GM19328 (cell line): Measurements from ENCODE around the gene APOLD1.
"Not testable (repeated sequence)": the region's sequence is repeated elsewhere in the genome, so short reads cannot be mapped to it uniquely, and the experiment has no call there.

Source experiments
- ATAC-seq: cut with Tn5 transposase; IDR thresholded peaks from one replicate; pipeline ENCODE4 v1.9.1; 2021; ENCODE audit warnings: mild to moderate bottlenecking, moderate library complexity; ENCODE audit not compliant: unreplicated experiment

APOLD1 gene

DNA sequence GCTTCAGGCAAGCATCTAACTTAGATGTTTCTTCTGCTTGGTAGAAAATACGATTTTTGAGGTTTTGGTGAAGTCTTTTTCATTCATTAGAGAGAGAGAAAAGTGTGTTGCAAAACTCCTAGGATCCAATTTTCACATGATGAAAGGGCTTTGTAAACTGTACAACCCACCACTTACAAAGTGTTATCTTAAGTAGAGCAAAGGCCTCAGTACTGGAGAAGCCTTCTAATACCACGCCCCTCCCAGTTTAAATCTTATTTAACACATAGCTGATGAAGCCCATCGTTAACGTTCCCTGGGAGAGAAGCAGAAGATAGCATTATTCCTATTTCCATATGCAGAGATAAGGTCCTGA lies 869 bp downstream of the APOLD1 start:
- no peak for ATAC-seq

DNA sequence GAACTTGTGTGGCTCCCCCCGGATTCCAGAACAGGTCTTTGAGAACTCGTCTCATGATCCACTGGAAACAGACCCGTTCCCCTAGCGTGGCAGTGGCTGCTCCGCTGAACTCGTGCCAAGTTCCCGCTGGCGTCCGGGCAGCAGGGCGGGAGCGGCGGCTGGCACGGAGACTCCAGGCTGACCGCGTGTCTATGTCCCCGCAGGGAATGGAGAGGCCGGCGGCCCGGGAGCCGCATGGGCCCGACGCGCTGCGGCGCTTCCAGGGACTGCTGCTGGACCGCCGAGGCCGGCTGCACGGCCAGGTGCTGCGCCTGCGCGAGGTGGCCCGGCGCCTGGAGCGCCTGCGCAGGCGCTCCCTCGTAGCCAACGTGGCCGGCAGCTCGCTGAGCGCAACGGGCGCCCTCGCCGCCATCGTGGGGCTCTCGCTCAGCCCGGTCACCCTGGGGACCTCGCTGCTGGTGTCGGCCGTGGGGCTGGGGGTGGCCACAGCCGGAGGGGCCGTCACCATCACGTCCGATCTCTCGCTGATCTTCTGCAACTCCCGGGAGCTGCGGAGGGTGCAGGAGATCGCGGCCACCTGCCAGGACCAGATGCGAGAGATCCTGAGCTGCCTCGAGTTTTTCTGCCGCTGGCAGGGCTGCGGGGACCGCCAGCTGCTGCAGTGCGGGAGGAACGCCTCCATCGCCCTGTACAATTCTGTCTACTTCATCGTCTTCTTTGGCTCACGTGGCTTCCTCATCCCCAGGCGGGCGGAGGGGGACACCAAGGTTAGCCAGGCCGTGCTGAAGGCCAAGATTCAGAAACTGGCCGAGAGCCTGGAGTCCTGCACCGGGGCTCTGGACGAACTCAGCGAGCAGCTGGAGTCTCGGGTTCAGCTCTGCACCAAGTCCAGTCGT lies 1.5 kb downstream of the APOLD1 start:
- peak; percentile 74 for ATAC-seq

GRCh38 chr12:12788131-12788530 lies 2.7 kb downstream of the APOLD1 start:
- no peak for ATAC-seq

DNA sequence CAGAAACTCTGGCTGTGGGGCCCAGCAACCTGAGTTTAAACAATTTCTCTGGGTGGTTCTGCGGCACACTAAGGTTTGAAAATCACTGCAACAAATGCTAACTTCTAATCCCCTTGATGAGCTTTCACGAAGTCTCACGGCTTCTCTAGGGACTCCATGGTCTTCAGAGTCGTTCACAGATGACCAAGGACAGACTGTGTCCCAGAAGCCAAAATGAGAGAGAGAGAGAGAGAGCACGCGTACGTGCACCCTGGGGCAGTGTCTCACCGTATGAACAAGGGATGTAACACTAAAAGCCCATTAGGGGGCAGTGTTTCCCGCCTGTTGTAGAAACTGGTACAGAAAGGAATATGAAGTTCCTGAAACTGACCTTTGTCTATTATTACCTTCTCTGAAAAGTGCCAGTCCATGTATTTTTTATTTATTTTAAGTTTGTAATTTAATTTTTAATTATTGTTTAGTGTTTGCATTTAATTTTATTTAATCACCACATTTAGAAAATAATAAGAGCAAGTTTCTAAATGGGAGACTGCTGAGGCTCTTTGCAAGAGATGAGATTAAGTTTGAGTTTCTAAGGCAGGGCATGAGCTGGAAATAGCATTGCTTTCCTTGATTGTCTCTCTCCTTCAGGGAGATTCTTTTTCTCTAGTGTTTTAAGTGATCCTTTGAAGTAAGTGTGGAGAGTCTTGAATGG lies 3.4 kb downstream of the APOLD1 start:
- ATAC-seq = peak; percentile 54

DNA sequence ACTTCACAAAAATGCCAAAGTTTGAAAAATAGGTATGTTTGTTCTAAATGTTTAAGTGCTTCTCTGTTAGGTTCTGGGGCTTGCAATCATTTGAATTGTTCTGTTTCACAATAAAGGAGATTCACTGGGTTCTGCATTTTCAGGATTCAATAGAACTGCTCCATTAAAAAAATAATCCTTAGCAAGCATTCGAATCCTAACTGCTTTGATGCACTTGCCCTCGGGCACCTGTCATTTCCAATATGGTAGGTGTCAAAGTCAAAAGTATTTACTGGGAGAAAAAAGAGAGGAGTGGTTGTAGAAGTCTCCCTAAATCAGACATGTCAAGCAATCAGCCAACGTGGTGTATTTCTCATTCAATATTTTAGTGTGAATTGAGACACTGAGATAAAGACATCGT lies 5.5 kb downstream of the APOLD1 start:
- no peak for ATAC-seq

DNA sequence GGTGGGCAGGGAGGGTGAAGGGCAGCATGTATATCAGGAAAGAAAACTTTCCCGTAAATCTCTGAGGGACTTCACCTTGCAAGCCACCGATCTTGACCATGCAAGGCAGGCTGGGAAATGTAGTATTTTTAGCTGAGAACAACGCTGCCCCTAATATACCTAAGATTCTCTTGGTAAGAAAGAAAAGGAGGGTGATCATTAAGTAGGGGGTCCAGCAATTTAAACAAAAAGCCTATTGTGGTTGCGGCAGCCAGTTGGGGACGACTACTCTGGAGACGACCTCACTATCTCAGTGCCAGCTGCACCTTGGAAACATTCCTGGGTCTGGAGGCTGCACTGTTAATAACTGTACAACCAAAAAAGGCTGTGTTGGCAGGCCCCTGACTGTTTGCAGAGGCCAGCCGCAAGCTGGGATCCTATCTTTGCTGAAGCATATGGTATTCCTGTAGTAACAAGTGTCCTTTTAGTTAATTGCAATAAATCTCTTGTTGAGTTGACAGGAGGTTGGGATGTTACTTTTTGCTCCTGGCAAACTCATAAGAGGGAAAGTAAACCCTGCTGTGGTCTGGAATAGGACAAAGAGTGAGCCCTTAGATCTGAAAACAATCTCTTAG lies 6.4 kb downstream of the APOLD1 start:
- no peak for ATAC-seq

GRCh38 chr12:12792421-12792820 lies 7.0 kb downstream of the APOLD1 start:
- ATAC-seq = no peak

DNA sequence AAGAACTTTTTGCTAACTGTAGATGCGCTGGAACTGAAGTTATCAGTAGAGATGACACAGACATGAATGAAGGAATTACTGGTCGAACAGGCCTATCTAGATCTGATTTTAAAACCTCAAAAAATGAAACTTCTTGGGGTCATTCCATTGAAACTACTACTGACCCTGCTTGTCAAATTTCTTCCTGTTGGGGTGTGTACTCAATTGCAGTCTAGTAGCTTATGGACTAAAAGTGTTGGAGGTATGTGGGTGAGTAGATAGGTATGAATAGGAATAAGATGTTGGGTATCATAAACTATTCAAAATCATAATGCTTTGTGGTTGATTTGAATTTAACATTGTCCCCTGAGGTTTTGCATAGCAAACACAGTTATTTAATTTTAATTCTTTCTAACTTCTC lies 9.2 kb downstream of the APOLD1 start:
- no peak for ATAC-seq

DNA sequence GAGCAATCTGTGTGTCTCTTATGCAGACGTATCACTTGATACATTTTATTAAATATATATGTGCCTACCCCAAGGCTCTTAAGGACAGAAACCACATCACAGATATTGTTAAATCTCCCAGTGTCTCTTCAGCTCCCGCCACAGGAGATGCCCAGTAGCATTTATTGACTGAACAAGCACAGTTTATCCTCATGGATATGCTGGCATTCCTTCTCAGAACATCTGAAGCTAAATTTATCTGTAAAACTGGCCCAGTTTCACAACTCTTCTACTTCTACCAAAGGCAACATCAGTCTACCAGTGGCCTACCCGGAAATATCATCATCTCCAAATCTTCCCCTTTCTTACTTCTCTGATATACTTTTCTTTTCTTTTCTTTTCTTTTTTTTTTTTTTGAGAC lies 10.7 kb downstream of the APOLD1 start:
- ATAC-seq = no peak

DNA sequence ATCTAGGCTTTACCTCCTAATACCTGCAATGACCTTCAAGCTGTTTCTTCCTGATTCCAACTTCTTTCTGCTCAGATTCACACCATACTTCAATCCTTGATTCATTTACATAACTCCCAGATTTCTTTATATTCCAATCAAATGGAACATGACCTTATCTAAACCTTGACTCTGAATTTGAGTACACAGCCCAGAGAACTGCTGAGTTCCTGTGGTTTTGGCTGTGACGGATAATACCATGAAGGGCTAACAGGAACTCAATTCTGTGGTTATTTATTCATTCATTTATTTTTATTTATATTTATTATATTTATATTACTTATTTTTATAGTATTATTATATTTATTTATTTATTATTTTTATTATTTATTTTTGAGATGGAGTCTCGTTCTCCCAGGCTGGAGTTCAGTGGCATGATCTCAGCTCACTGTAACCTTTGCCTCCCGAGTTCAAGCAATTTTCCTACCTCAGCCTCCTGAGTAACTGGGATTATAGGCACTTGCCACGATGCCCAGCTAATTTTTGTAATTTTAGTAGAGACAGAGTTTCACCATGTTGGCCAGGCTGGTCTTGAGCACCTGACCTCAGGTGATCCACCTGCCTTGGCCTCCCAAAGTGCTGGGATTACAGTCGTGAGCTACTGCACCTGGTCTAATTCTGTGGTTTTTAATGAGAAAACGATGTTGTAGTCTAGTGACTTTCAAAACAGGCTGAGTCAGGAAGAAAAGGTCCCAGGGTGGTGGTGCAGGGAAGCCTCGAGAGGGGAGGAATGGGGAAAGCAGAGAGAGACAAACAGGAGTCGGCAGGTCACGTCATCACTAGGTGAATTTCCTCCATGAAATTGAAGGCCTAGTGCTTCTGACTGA lies 11.7 kb downstream of the APOLD1 start:
- ATAC-seq = no peak

GRCh38 chr12:12797794-12798152 lies 12.3 kb downstream of the APOLD1 start:
- no peak for ATAC-seq

GRCh38 chr12:12798480-12798879 lies 13.0 kb downstream of the APOLD1 start:
- ATAC-seq = no peak

DNA sequence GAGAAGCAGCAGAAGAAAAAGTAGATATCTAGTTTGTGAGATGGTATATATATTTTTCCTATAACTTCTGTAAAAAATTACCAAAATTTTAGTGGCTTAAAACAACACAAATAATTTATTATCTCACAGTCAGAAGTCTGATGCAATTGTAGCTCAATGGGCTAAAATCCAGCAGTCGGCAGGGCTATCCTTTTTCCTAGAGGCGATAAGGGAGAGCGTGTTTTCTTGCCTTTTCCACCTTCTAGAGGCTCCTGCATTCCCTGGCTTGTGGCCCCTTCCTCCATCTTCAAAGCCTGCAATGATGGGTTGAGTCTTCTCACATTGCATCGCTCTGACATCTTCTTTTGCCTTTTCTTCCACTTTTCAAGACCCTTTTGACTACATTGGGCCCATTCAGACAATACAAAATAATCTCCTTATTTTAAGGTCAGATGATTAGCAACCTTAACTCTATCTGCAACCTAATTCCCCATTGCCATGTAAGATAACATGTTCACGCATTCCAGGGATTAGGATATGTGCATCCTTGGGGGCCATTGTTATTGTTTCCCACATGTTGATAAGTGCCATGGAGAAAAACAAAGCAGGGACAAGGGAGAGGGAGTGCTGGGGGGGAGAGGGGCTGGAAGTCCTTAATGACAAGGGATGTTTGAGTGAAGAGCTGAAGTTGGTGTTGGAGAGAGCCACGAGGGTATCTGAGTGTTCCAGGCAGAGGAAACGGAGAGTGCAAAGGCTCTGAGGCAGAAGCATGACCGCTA lies 13.9 kb downstream of the APOLD1 start:
- no peak for ATAC-seq

DNA sequence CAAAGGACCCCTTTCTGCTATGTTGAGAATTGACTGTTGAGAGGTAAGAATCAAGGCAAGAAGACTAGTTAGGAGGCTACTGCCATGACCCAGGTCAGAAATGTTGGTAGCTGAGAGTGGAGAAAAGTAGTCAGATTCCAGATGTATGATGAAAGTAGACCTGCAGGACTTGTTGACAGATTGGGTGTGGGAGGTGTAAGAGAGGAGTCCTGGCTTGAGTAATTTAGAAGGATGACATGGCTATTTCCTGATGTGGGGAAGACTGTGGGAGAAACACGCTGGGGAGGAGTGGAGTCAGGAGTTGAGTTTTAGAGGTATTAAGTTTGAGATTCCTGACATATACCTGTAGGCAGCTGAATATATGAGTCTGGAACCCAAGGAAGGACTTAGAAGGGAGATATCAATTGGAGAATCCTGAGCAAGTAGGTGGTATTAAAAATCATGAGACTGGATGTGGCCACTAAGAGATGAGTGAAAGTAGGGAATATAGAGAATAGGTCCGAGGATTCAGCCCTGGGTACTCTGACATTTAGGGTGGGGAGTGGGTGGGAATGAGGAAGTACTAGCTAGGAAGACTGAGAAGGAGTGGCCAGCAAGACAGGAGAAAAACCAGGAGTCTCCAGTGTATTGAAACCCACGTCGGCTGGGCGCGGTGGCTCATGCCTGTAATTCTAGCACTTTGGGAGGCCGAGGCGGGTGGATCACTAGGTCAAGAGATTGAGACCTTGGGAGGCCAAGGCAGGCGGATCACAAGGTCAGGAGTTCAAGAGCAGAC lies 15.1 kb downstream of the APOLD1 start:
- ATAC-seq = no peak

DNA sequence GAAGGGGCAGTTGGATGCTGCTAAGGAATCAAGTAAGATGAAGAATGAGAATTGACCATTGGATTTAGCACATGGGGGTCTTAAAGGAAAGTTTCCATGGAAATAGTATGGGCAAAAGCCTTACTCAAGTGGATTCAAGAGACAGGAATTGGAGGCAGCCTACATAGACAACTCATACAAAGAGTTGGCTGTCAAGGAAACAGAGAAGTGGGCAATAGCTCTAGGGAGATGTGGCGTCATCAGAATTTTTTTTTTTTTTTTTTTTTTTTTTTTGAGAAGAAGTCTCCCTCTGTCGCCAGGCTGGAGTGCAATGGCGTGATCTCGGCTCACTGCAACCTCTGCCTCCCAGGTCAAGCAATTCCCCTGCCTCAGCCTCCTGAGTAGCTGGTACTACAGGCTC lies 16.2 kb downstream of the APOLD1 start:
- not testable (repeated sequence) for ATAC-seq

DNA sequence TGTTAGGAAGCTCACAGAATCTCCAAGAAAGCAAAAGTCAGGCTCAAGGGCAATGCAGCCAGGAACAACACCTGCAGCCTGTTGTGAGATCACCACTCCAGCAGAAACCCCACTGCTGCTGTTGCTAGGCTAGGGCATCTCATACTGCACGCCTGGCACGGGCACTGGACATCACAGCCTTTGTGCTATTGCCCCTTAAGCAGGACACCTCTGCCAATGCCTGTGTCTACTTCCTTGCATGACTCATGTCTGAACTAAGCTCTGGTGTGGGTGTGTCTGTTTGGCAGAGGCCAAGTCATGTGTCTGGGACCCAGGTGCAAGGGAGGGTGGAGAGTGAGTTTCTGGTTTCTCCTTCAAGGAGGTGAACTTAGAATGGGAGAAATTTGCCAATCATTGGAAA lies 17.7 kb downstream of the APOLD1 start:
- ATAC-seq = peak; percentile 84

GRCh38 chr12:12804011-12804410 lies 18.6 kb downstream of the APOLD1 start:
- no peak for ATAC-seq

GRCh38 chr12:12804432-12804886 lies 19.0 kb downstream of the APOLD1 start:
- no peak for ATAC-seq

GRCh38 chr12:12806784-12807516 lies 21.5 kb downstream of the APOLD1 start:
- ATAC-seq = no peak
